H7 (cell line): Measurements from ENCODE around the gene ZSCAN23. TPM values are rescaled to one million over a fixed set of nuclear protein-coding genes. Genes with fewer than 3 reads are reported as not detected.

Source experiments
- total RNA-seq: library from RNA; depleted of rRNA; stranded (reverse); fragments of >200 nt; shearing (Covaris generic); gene quantifications from 2 replicates; pipeline ENCODE4 v1.2.3, GENCODE V29; 2014; rRNA removed

The ZSCAN23 gene
- total RNA-seq, 1 experiment from 2014 or later, result 3.0 TPM

Other genes starting within 250 kb of the ZSCAN23 start
- 15.6 and 20.4 TPM in 2 replicates for gene ZSCAN9, start 218.2 kb downstream of the ZSCAN23 start, total RNA-seq
- gene ZKSCAN4, start 191.2 kb downstream of the ZSCAN23 start, total RNA-seq, result 5.6 and 6.7 TPM in 2 replicates
- not detected in 2 replicates for gene NKAPL, start 184.2 kb downstream of the ZSCAN23 start, total RNA-seq
- gene ZSCAN26, start 176.3 kb downstream of the ZSCAN23 start, total RNA-seq, result 11.0 and 14.8 TPM in 2 replicates
- 6.3 and 6.8 TPM in 2 replicates for gene PGBD1, start 161.9 kb downstream of the ZSCAN23 start, total RNA-seq
- 5.6 and 5.8 TPM in 2 replicates for gene ZSCAN31, start 107.3 kb downstream of the ZSCAN23 start, total RNA-seq
- gene ZKSCAN3, start 93.5 kb downstream of the ZSCAN23 start, total RNA-seq, result 6.5 and 8.1 TPM in 2 replicates
- 4.6 and 7.1 TPM in 2 replicates for gene ZSCAN12, start 43.7 kb downstream of the ZSCAN23 start, total RNA-seq
- not detected in 2 replicates for gene GPX6, start 72.3 kb upstream of the ZSCAN23 start, total RNA-seq
- not detected in 2 replicates for gene GPX5, start 82.4 kb upstream of the ZSCAN23 start, total RNA-seq